Lower leg skin (tissue), 3 donors: Measurements from ENCODE around the gene ARSJ.

Experiments
- POLR2A ChIP-seq, 2 donors: fragments of 450-650 bp; IDR thresholded peaks; one replicate each; pipeline ENCODE4 v1.6.1; 2016 to 2017; ENCODE audit warnings: antibody characterized with exemption in 2 of 2, mild to moderate bottlenecking in 1 of 2, moderate library complexity in 1 of 2
- TF ChIP-seq, protein P1 (sequence below), 3 donors: fragments of 450-650 bp; IDR thresholded peaks; one replicate each; pipeline ENCODE4 v1.5.1; 2016; ENCODE audit warnings: antibody characterized with exemption in 3 of 3, mild to moderate bottlenecking in 3 of 3, moderate library complexity in 2 of 3

- TF ChIP-seq, protein P1, sequence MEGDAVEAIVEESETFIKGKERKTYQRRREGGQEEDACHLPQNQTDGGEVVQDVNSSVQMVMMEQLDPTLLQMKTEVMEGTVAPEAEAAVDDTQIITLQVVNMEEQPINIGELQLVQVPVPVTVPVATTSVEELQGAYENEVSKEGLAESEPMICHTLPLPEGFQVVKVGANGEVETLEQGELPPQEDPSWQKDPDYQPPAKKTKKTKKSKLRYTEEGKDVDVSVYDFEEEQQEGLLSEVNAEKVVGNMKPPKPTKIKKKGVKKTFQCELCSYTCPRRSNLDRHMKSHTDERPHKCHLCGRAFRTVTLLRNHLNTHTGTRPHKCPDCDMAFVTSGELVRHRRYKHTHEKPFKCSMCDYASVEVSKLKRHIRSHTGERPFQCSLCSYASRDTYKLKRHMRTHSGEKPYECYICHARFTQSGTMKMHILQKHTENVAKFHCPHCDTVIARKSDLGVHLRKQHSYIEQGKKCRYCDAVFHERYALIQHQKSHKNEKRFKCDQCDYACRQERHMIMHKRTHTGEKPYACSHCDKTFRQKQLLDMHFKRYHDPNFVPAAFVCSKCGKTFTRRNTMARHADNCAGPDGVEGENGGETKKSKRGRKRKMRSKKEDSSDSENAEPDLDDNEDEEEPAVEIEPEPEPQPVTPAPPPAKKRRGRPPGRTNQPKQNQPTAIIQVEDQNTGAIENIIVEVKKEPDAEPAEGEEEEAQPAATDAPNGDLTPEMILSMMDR (IDR thresholded peaks at IDR 0.05): no peak
- TF ChIP-seq POLR2A (IDR thresholded peaks at IDR 0.05): no peak
These were observed 100.8 kb downstream of the ARSJ start for GRCh38 chr4:113878668-113879067.
